Lower lobe of right lung (tissue), 2 donors: ENCODE results near the gene RSRP1. TPM values are rescaled to one million over a fixed set of nuclear protein-coding genes. Genes with fewer than 3 reads are reported as not detected.
"Not testable (repeated sequence)": the region's sequence is repeated elsewhere in the genome, so short reads cannot be mapped to it uniquely, and the experiment has no call there.

Experiments used
- ATAC-seq, 2 donors: fragments of 200-7000 bp; cut with Tn5 transposase; one replicate each; pipeline ENCODE4 v1.9.1; 2020 to 2022; ENCODE audit warnings: mild to moderate bottlenecking in 2 of 2, moderate library complexity in 2 of 2
- DNase-seq: peaks from one replicate; pipeline ENCODE4 v3.0.0-alpha.2; 2020
- H3K27ac ChIP-seq: fragments of 200-600 bp; one replicate; pipeline ENCODE4 v1.8.0; 2022
- H3K27me3 ChIP-seq: fragments of 200-600 bp; one replicate; pipeline ENCODE4 v1.8.0; 2022; ENCODE audit warnings: low read depth
- H3K36me3 ChIP-seq: fragments of 200-600 bp; one replicate; pipeline ENCODE4 v1.8.0; 2022; ENCODE audit warnings: mild to moderate bottlenecking
- H3K4me1 ChIP-seq: fragments of 200-600 bp; one replicate; pipeline ENCODE4 v1.8.0; 2022
- H3K4me3 ChIP-seq: fragments of 200-600 bp; one replicate; pipeline ENCODE4 v1.8.0; 2022; ENCODE audit warnings: mild to moderate bottlenecking
- H3K9me3 ChIP-seq: fragments of 200-600 bp; one replicate; pipeline ENCODE4 v1.8.0; 2022
- CTCF ChIP-seq: fragments of 200-600 bp; IDR thresholded peaks from one replicate; pipeline ENCODE4 v1.8.0; 2022; ENCODE audit warnings: antibody characterized with exemption, mild to moderate bottlenecking
- intact Hi-C: fragments of 100-400 bp; cut with DNase I; formaldehyde crosslinking; loops from one replicate; pipeline ENCODE4 v1.11.0; 2022
- total RNA-seq: library from RNA; stranded (reverse); fragmentation: NEBNext Ultra II Directional; extraction: Animal tissue kit (Norgen Biotek cat#: 25700); gene quantifications from one replicate; pipeline ENCODE4 v1.2.1, GENCODE V29; 2021
- donor health status: DM: no; HTN: yes; CAD: no; lungs with severe emphysema.

RSRP1 gene
- total RNA-seq, 1 donor from 2014 or later: 145 TPM

GRCh38 chr1:25245809-25246599 is 1.2 kb downstream of the RSRP1 start:
- Histone ChIP-seq H3K27me3 (no peaks in the 10 kb centered on the region), H3K9me3 (no peaks in the 10 kb centered on the region), H3K4me1 (peaks cover 33% of the 10 kb centered on the region), H3K27ac (peak overlapping the region; percentile 99), H3K36me3 (peaks cover 55% of the 10 kb centered on the region), H3K4me3 (peak overlapping the region; percentile 98)
- intact Hi-C loops: no loop called here
- TF ChIP-seq CTCF: no peak
- no peak for DNase-seq
- peak; percentile 3 to 15 for ATAC-seq

DNA sequence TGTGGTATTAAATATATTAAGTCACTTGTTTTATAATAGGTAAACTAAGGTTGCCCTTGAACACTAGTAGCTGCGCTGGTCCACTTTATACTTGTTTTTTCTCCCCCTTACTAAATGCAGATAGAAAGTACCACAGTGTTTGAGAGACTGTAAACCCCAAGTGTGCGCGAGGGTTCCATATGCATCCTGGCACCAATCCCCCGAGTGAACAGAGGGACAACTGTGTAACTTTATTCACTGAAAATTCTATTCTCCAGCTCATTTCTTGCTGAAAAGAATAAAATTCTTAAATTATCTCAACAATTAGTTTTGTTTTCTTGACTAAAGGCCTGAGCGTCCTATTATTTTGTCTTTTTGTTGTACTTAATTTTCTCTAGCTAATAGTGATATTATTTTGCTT is 1.9 kb downstream of the RSRP1 start:
- intact Hi-C loops: no loop called here
- H3K27me3 ChIP-seq: no peaks in the 10 kb centered on the region
- no peak overlapping the region for H3K27ac ChIP-seq
- ATAC-seq (no peak), DNase-seq (no peak)
- peaks cover 39% of the 10 kb centered on the region for H3K4me1 ChIP-seq
- H3K36me3 ChIP-seq: peaks cover 61% of the 10 kb centered on the region
- H3K4me3 ChIP-seq: peak overlapping the region; percentile 98
- TF ChIP-seq CTCF: no peak
- no peaks in the 10 kb centered on the region for H3K9me3 ChIP-seq

GRCh38 chr1:25243907-25244306 is 3.3 kb downstream of the RSRP1 start:
- peaks cover 48% of the 10 kb centered on the region for H3K4me1 ChIP-seq
- TF ChIP-seq CTCF: no peak
- H3K27me3 ChIP-seq: no peaks in the 10 kb centered on the region
- peaks cover 63% of the 10 kb centered on the region for H3K36me3 ChIP-seq
- no peak overlapping the region for H3K27ac ChIP-seq
- no peaks in the 10 kb centered on the region for H3K9me3 ChIP-seq
- H3K4me3 ChIP-seq: no peak overlapping the region
- no peak for ATAC-seq
- DNase-seq: no peak
- intact Hi-C loops: no loop called here

- peak; percentile 96 to 97 for ATAC-seq
- Histone ChIP-seq H3K27ac (peak overlapping the region; percentile 86), H3K9me3 (no peaks in the 10 kb centered on the region), H3K27me3 (no peaks in the 10 kb centered on the region), H3K4me3 (peak overlapping the region; percentile 55), H3K4me1 (peaks cover 52% of the 10 kb centered on the region), H3K36me3 (peaks cover 58% of the 10 kb centered on the region)
- intact Hi-C loops: no loop called here
- TF ChIP-seq CTCF: peak; percentile 64
- DNase-seq: peak; percentile 95
Measured at GRCh38 chr1:25239681-25240541, 7.3 kb downstream of the RSRP1 start.

- H3K27me3 ChIP-seq: no peaks in the 10 kb centered on the region
- no peak overlapping the region for H3K4me3 ChIP-seq
- H3K4me1 ChIP-seq: peaks cover 50% of the 10 kb centered on the region
- H3K36me3 ChIP-seq: peaks cover 50% of the 10 kb centered on the region
- no peak for TF ChIP-seq CTCF
- H3K27ac ChIP-seq: no peak overlapping the region
- intact Hi-C loops: no loop called here
- no peaks in the 10 kb centered on the region for H3K9me3 ChIP-seq
- no peak for ATAC-seq
- no peak for DNase-seq
Measured at GRCh38 chr1:25238046-25238445, 9.2 kb downstream of the RSRP1 start.

- peaks cover 32% of the 10 kb centered on the region for H3K36me3 ChIP-seq
- DNase-seq, ATAC-seq, H3K27ac ChIP-seq, H3K4me3 ChIP-seq, H3K27me3 ChIP-seq, H3K9me3 ChIP-seq, intact Hi-C loops: not testable (repeated sequence)
- peaks cover 57% of the 10 kb centered on the region for H3K4me1 ChIP-seq
Measured at GRCh38 chr1:25236261-25236660, 11.0 kb downstream of the RSRP1 start.

DNA sequence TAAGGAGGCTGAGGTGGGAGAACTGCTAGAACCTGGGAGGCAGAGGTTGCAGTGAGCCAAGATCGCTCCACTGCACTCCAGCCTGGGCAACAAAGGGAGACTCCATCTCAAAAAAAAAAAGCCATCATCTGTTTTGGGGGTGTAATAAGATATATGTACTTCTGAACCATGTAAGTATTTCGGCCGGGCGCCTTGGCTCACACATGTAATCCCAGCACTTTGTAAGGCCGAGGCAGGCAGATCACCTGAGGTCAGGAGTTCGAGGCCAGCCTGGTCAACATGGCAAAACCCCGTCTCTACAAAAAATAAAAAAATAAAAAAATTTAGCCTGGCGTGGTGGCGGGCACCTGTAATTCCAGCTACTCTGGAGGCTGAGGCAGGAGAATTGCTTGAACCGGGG is 11.8 kb downstream of the RSRP1 start:
- Histone ChIP-seq H3K4me1 (peaks cover 54% of the 10 kb centered on the region), H3K36me3 (peaks cover 32% of the 10 kb centered on the region)
- H3K4me3 ChIP-seq, DNase-seq, H3K9me3 ChIP-seq, H3K27me3 ChIP-seq, H3K27ac ChIP-seq, ATAC-seq, intact Hi-C loops: not testable (repeated sequence)
